COLO668 (cell line): ENCODE measurements around the gene PRKG1.
"Not testable (repeated sequence)": the region's sequence is repeated elsewhere in the genome, so short reads cannot be mapped to it uniquely, and the experiment has no call there.

ENCODE experiments used
- DNase-seq: peaks from one replicate; lab custom pipeline; 2025; ENCODE audit not compliant: unreplicated experiment; lab: John Stamatoyannopoulos, UW

PRKG1 gene

DNA sequence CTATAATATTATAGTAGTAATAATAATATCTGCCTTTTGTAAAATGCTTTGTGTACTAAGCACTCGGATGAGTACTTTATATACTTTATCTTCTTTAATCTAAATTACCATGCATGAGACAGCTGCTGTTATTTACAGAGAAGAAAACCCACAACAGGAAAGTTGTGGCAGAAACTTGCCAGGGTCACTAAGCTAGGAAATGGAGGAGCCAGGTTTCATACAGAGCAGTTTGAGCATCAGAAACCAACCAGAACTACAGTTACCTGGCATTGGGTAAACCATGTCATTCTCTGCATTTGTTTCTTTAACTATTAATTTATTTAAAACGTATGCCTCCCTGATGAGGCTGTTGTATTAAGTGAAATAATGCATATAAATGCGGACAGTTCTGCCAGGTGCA is 495.2 kb downstream of the PRKG1 start:
- peak; percentile 0 for DNase-seq

DNA sequence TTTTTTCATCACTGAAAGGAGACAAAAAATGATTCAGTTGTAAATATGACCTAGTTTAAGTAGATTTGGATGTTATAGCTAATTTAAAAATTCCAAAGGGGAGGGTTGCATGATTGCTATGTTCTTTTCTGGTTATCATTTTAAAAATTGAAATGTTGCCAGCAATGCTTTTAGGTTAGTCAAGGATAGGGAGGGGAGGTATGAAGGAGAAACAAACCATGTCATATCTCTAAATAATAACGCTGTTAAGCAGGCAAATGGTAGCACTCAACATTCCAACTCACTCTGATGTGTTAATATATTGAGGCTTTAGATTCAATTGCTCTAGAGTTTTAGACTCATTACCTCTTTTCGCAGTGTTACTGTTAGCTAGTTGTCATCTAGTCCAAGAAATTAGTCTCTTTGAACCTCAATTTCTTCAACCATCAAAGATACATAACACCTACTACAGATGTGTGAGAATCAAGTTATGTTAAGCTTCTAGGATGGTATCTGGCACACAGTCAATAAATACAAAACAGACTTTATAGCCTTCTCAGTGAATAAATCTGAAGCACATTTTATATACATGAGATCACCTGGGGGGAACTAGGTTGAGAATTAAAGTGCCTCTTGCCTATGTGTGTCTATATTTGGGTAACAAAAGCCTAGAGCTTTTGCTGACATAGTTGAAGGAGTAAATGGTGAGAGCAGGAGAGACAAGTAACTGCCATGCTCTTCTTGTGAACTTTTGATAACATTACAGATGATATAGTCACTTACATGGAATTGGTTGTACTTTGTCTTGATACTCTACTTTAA is 500.2 kb downstream of the PRKG1 start:
- no peak for DNase-seq

DNA sequence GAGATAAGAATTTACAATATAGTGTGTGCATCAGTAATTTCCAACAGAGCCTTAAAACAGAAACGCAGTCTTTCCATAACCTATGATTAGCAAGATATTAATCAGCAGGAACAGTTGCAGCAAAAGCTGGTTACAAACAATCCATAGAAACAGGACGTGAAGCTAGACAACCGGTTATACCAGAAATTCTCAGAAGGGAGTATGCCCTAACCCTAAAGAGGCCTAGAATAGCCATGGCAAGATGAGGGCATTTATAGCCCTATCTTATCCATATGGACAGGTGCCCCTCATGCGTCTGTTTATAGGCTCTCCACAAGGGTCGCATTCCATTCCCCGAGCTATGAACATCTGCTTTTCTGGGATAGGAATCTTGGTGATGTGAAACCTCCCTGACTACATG is 506.9 kb downstream of the PRKG1 start:
- DNase-seq, result not testable (repeated sequence)

DNA sequence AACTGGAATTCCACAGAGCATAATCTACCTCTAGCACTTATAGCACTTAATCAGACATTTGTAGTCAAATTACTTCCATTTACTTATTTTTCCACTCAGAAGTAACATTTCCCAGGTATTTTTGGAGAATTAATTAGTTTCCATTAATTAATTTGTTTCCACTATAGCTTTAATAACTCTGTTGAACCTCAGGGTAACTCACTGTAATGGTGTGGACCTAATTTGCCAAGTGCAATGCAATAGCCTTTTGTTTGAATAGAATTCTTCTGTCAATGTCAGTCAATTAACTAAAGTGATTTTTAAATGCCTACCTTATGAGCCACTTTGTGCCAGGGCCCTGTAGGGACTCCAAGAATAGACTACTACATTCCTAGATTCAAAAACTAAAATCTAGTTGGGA is 509.7 kb downstream of the PRKG1 start:
- DNase-seq, result no peak

DNA sequence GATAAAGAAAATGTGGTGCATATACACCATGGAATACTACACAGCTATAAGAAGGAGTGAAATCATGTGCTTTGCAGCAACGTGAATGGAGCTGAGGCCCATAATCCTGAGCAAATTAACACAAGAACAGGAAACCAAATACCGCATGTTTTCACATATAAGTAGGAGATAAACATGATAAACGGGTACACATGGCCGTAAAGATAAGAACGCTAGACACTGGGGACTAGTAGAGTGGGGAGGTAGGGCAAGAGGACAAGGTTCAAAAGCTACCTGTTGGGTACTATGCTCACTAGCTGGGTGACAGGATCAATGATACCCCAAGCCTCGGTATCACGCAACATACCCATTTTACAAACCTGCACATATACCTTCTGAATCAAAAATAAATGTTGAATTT is 511.5 kb downstream of the PRKG1 start:
- no peak for DNase-seq

DNA sequence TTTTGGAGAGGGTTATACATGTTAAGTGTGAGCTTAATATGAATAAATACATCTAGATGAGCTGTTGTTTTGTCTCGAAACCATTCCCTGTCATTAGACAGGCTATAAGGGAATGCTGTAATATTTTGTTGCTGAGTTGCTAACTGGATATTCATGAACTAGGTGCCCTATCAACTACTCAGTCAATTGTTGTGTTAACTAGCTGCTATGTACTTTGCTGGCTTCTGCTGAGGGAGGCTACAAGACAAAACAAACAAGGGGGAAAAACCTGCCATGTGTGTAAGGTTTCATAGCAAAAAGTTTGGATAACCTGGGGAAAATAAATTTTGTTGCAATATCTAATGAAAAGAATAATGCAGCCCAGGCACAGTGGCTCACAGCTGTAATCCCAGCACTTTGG is 514.7 kb downstream of the PRKG1 start:
- DNase-seq, result no peak

DNA sequence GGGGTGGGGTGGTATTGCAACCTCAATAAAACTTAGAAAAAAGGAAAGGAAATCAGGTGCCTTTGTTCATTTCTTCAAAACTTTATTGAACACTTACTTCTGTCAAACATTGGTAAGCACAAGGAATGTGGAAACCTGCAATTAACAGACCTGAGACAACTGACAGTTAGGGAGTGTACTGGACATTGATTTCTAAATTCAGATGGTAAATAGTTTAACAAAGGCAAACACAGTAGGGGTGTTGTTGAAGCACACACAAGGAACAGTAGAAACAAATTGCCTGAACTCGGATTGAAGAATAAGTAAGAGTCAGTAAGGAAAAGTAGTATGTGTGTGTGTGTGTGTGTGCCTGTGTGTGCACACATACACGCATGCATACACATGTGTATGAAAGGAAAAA is 516.5 kb downstream of the PRKG1 start:
- DNase-seq, result no peak

DNA sequence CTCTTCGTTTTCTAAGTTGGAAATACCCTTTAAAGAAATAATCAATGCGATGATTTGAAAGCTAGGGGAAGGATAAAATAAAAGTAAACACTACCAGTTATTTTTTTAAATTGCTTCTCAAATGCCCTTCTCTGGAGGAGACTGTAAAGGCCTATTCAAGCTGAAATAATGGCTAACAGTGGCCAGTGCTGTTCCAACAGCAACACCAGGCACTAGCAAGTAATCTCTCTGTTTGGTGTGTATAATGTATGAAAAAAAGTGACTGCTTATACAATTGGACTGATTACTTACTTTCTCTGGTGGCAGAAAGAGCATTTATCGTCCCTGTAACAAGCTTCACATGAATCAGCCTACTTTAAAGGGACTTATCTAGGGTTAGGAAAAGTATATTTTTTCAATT is 522.4 kb downstream of the PRKG1 start:
- no peak for DNase-seq

DNA sequence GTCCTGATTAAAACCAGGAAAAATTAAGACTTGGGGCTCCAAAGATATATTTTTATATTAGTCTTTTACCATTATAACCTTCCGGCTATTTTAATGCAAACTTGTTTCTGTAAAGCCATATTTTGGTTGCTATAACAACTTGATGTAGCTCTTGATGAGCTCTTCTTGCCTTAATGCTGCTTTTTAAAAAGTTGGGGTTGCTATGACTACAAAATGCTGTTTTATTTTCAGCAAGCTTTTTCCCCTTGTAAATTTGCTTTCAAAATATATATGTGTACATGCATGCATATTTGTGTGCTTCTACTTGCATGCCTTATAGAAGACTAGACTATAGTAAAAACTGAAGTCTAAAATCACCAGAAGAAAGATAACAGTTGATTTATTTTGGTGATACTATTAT is 525.4 kb downstream of the PRKG1 start:
- DNase-seq, result no peak

DNA sequence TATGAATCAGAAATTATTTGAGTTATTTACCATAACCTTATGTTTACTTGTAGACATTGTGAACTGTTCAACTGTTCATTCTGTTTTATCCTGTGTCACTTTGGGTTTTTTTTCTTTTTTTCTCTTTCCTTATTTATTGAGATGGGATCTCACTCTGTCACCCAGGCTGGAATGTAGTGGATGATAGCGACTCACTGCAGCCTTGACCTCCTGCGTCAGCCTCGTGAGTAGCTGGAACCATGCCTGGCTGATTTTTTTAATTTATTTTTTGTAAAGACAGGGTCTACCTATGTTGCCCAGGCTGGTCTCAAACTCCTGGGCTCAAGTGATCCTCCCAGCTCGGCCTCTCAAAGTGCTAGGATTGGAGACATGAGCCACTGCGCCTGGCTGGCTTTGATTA is 528.0 kb downstream of the PRKG1 start:
- no peak for DNase-seq

DNA sequence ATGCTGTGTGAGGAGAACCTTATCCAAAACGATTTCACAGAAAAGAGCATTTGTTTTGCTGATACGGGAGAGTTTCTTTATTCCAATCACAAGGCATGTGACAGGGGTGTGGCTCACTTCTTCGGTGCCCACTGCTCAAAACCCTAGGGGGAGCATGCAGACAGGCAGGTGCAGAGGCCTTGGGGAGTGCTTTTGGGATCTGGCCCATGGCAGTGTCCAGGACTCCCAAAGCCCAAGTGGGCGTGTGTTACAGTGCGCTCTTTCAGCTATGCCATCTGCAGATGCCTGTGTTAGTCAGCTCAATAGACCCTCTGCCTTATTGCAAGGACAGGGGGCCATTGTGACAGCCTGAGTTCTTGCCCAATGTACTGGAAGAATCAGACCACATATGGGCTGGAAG is 530.3 kb downstream of the PRKG1 start:
- no peak for DNase-seq

DNA sequence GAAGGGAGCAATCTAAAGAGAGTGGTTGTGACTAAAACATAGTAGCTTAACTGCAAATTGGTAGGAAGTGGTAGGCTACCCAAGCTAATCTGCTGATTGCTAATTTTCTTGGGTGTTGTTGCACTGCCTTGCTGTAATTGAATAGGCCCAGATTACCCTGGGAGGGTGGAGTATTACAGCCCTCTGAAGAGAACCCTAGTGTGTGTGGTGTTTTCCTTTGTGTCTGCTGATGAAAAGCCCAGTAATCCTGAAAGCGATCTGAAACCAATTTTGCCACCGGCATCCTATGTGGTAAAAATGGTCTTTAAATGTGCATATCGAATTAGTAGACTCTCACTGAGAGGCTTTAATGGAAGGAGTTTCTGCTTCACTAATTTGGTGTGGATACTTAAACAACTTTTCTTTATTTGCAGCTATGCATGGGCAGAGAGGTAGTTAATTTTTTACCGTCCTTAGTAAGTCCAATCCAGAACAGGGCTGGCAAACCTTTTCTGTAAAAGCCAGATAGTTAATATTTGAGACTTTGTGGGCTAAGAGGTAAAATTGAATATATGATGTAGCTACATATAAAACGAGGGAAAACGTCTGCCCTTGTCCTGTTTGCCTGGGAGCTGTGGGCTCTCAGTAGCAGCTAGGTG is 532.7 kb downstream of the PRKG1 start:
- no peak for DNase-seq

DNA sequence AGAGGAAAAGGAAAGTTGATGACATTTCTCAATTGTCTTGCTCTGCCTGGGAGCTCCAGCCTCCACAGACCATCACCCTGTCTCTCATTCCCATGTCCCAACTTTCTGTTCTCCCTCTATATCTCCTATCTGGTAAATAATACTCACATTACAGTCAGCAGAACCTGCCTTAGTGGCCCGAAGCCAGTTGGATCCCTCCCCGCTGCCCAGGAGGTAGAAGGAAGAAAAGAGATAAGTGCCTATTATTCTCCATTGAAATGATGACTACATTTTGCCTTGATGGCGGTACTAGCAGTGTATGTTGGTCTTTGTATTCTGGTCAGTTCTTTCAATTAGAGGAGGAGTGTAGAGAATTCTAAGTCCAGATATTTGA is 533.2 kb downstream of the PRKG1 start:
- DNase-seq, result no peak

DNA sequence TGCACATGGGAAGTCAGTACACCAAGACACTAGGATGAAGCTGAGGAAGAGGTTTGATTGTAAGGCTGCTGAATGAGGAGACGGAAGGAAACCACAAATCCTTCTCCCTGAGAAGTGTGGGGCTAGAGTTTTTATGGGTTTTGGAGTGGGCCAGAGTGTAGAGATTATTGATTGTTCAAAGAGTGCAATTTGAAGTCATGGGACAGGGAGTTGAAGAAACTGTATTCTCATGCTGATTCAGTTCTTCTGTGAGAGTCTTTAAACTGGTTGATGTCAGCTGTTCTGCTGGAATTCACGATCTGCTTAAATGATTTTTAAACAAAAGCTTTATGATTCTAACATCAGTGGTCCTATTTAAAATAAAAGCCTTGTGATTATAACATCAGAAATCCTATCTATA is 533.9 kb downstream of the PRKG1 start:
- no peak for DNase-seq

DNA sequence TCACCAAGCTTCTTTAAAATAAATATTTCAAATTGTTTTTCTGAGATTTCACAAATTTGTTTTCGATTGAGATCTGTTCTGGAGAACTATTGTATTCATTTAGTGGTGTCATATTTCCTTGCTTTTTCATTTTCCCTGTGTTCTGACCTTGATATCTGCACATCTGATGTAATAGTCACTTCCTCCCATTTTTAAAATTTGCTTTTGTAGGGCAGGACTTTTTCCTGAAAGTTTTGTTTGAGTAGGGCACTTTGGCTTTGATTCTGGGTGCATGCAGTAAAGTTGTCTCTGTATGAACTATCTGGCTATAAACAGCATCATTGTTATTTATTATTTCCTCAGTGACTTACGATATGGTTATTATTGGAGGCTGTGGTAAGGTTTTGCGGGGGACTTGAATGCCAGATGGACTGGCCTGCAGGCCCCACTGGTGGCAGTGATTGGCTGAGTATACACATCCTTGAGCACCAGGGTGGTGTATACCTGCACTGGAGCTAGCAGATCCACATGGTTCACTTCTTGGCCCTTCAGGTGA is 541.5 kb downstream of the PRKG1 start:
- DNase-seq, result no peak

DNA sequence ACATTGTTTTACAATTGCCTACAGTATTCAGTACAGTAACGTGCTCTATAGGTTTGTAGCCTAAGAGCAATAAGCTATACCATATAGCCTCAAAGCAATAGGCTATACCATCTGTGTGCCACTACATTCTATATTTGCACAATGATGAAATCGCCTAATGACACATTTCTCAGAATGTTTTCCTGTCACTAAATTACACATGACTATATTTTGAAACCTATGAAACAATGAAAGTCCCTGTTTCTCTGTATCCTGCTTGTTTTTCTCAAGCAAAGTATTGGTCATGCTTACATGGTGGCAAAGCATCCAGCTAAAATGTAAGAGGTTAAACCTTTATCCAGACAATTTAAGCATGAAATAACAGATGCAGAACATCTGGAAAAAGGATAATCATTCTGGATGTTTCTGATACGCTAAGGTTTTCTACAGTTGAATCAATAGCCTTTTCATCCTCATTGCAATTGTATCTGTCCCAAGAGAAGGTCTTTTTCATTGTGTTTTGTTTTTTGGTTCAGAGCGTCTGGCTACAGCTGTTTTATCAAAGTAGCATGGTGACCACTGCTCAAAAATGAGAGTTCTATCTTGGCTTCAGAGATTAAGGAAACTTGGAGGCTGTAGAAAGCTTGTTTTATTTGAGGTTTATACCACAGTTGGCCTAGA is 543.4 kb downstream of the PRKG1 start:
- no peak for DNase-seq

DNA sequence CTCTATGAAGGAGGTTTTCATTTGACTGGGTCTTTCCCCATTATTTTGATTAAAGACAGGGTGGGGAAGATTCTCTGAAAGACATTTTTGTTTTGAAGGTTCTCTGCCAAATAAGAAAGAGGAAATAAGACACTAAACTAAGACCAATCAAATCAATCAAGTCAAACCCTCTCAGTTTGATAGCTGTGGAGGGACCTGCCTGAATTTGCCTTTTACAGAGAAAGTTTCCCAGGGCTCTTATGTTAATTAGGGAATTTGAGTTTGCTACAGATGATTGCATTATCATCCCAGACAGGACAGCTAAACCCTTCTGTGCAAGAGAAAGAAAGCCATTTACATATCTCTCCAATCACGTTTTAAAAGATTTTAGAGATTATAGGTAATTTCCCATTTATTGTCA is 545.1 kb downstream of the PRKG1 start:
- no peak for DNase-seq

DNA sequence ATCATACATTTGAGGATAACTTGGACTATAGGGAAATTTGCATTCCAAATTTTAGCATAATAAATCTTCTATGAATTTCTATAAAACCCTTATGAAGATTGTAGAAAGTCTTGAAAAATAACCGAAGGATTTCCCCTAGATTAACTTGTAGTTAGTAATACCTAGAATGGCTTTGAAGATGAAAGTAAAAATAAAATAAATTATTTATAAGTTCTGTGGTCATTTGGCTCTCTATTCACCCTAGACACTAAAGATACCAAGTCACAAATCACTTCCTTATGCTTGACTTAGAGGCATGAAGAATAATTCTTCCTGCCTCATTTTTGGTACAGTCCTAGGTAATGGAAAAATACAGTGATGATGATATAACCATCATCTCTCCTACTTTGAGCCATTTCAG is 545.8 kb downstream of the PRKG1 start:
- no peak for DNase-seq

DNA sequence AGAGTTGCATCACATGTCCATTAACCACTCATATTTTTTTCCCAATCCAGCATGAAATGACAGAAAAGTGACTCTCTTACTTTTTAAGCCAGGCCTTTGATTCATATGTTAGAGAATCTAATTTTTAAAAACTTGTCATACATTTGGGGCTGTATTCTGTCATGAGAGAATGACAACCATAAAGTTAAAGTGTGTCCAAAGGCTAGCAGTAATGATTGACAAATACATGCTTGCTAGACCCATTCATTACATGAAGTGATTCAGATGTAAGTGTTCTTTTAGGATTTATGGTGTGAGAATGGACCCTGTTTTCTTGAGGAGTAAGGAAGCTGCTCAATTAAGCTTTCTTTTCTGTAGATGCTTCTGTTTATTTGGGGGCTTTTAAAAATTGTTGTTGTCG is 549.7 kb downstream of the PRKG1 start:
- no peak for DNase-seq

DNA sequence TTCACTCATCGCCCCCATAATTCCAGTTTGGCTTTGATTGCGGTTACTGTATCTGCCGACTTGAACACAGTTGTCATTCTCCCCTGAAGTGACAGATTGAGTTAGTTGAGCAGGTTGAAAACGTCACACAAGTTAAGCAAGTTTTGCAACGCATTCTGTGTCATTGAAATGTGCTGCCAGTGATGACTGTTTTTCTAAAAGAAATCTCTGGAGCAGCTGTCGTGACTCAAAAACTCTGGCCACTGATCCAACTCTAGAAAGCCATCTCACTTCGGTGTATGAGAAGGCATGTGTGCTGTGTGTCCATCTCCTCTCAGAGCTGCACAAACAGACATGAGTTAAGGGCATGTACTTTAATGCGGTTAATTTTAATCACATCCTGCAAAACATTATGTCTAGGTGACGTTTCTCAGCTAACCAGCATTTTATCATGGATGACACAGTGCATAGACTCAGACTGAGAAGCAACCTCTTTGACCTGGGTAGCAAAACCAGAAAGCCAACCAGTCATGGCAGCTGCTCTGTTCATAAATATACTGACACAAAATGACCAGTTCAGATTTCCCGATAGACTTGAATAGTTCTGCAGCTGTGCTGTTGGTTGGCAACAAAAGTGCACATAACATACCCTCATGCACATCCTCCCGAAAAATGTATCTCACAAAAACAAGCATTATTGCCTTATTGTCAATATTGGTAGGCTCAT is 555.8 kb downstream of the PRKG1 start:
- no peak for DNase-seq

DNA sequence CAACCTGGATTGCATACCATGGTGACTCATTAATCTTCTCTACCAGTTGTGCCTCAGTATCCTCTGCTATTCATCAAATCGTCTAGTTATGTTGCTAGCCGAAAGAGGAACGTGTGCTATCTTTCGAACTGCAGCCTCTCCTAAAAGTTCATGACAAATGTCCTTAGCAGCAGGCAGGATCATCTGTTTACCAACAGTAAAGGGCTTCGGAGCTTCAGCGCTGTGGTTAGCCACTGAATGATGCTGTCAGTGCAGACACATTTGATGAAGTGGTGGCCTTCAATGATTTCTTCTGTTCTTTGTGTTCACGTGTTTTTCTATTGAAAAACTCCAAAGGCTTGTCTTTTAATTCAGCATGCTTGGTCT is 556.3 kb downstream of the PRKG1 start:
- no peak for DNase-seq

DNA sequence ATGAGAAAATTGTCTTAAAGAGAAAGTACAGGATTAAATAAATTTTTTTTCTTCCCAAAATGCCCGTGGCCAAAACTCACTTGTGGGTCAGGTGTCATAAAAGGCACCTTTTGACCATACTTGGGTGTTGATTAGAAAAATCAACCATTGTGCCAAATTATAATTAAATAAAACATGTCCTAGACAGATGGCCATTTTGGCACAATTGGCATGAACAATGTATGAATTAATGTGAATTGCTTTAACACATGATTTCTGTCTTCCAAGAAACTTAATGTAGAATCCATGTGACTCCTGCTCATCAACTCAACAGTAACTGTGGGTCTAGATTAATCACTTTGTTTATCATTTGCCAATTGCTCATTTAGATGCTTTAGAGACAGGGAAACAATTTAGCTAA is 561.1 kb downstream of the PRKG1 start:
- DNase-seq, result no peak
